CD4-positive, alpha-beta T cell treated with Interleukin-15 for 1 hour (primary cell): ENCODE data around the gene GJA5.

Experiments used
- DNase-seq: peaks from one replicate; pipeline ENCODE4 v3.0.0-alpha.2; 2020

GJA5 gene

DNA sequence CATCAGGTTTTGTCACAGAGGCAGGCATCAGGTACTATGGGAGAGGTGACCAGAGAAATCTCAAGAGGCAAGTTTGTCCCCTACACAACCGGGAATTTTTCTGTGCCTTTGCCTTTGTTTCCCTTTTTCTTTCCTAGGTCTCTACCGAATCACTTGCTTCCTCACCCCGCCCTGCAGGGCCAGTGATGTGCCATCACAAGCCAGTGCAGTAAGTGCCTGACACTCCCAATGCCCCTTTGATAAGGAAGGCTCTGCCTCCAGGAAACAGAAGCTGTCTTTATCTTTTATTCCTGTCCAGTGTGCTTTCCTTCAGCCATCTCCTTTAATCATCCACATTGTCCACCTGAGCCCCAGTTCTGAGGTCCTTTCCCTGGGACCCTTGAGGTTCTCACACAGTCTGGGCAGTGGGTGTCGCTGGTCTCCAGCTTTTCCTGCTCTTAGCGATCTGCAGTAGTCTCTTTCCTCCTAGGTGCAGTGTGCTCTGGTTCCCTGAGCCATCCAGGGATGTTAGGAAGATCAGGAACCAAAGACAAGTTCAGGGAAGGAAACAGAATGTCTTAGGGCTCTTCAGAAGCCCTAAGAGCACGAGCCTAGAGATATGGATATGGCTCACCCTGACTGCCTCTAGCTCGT, 36.6 kb downstream of the GJA5 start:
- no peak for DNase-seq

DNA sequence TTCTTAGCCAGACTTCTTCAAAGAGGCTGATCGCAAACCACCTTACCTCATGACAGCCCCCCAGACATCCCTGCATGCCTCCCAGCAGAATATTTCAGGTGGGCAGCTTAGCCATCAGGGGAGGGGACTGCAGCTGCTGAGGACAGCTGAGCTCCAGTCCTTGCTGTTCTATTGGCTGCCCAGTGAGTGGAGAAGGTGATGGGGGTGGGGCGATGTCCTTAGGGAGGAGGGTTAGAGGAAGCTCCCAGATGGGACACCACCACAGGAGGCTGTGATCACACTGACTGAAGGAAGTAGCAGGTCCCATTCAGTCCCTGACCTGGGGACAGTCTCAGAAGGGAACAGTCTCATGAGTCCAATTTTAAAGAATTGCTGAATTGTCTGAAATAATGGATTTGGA, 38.3 kb downstream of the GJA5 start:
- no peak for DNase-seq

DNA sequence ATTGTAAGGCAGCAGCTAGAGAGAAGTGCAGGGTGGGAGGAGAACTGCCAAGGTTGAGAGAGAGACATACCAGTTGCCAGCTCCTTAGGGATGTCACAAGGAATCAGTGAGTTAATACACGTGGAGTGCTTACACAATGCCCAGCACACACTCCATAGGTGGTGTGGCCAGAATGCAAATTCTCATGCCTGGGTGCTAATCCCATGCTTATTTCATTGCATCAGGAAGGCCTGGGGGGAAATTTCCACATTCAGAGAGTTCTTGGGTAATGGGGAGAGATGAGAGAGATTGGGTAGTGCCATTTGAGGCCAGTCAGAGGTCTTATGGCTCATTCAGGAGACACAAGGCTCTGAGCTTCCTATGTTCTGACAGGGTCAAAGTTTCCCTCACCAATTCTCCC, 38.7 kb downstream of the GJA5 start:
- no peak for DNase-seq

DNA sequence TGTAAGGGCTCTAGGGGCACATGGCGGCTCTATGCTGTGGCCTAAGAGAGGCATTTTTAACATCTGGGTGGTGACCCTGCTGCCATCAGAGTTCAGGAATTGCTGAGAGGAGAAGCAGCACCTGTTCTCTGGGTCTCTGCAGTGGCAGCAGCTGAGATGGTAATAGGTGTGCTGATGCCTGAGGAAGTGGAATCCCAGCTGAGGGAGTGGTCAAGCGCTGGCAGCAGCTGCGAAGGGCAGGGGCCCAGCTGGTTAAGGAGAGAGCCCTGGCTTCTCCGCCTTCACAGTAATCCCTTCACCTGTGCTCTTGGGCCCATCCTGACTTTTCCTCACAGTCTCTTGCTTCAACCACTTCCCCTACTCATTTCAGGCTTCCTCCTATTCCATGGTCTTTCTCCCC, 39.8 kb downstream of the GJA5 start:
- no peak for DNase-seq

DNA sequence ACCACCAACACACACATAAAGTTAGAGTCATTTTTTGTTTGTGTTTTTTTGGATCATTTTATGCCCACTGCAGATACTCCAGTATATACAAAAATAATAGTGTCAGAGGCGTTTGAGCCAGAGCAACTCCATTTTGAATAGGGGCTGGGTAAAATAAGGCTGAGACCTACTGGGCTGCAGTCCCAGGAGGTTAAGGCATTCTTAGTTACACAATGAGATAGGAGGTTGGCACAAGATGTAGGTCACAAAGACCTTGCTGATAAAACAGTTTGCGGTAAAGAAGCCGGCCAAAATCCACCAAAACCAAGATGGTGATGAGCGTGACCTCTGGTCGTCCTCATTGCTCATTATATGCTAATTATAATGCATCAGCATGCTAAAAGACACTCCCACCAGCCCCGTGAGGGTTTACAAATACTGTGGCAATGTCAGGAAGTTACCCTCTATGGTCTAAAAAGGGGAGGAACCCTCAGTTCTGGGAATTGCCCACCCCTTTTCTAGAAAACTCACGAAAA, 40.6 kb downstream of the GJA5 start:
- no peak for DNase-seq

DNA sequence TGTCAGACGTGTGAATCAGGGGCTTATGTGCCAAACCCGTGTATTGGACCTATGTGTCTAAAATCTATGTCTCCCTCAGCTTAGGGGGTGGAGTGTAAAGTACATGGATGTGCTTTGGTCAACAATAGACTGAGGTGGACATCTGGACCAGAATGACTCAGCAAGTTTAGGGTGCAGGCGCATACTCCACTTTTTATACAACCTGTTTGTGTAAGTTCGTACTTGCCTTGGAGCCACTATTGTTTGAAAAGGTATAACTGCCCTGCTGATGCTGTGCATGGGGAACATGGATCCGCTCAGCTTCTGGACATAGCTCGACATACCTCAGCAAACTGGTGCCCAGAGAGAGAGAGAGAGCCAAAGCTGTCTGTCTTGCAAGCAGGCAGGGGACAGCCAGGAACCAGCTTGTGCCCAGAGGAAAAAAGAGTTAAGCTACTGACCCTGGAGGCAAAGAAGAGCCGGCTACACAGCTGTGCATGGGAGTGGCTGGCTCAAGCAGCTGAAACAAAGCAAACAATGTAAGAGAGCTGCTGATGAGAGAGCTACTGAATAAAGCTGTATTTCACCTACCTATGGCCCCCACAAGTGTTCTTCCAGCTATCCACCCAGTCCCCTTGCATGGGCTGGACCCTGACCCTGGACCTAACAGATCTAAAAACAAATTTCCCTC, 41.2 kb downstream of the GJA5 start:
- DNase-seq: no peak

DNA sequence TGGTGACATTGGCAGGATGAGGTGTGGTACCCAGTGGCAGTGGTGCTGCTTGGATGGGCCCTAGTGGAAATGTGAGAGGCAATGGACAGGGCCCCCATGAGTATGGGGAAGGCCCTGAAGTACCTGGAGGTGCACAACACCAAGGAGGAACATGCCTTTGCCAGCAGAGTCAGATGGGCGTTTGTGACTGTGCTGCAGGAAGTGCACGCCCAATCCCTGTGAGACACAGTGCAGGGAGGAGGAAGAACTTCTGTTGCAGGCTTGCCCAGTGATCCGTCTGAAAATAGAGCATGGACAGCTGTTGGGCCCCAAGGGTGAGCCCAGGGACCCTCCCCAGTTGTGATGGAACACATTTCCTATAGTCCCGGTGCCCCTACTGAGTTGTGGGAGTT, 42.7 kb downstream of the GJA5 start:
- DNase-seq: peak; percentile 37

DNA sequence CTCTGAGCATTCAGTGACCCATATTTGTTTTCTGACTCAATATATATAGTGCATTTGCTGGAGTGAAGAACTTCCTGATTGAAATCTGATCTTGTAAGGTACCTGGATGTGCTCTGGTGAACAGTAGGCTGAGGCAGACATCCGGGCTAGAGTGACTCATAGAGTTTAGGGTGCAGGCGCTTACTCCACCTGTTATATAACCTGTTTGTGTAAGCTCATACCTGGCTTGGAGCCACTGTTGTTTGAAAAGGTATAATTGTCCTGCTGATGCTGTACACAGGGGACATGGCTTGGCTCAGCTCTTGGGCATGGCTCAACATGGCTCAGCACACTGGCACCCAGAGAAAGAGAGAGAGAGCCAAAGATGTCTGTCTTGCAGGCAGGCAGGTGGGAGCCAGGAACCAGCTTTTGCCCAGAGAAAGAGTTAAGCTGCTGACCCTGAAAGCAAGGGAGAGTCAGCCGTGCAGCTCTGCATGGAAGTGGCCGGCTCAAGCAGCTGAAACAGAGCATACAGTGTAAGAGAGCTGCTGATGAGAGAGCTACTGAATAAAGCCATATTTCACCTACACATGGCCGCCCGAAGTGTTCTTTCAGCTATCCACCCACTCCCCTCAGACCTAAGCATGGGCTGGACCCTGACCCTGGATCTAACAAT, 43.2 kb downstream of the GJA5 start:
- DNase-seq: peak; percentile 20

DNA sequence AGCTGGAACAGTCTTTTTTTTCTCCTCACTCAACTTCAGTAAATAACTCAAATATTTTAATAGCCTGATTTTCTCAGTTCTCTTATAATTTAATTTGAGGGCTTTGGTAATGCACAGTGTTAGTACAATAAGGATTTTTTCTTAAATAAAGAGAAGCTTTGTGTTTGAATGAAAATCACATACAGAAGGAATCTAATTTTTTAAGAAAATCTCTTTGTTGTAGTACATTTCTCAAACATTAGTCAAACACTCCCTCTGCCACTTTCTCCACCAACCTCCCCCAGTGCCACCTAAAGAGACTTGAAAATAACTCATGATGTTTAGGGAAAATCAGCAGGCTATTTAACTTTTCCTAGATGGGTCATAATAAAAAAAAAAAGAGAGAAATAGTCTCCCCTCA, 47.8 kb downstream of the GJA5 start:
- no peak for DNase-seq
